ENCODE measurements around the gene KBTBD4. TPM values are rescaled to one million over a fixed set of nuclear protein-coding genes. Genes with fewer than 3 reads are reported as not detected.

Gene KBTBD4
- total and polyA plus RNA-seq, 2 of the 13 experiments (the other 11 are each of a cell fraction or from before 2014, with no cell fraction given) = 8.5 to 12.8 TPM

DNA sequence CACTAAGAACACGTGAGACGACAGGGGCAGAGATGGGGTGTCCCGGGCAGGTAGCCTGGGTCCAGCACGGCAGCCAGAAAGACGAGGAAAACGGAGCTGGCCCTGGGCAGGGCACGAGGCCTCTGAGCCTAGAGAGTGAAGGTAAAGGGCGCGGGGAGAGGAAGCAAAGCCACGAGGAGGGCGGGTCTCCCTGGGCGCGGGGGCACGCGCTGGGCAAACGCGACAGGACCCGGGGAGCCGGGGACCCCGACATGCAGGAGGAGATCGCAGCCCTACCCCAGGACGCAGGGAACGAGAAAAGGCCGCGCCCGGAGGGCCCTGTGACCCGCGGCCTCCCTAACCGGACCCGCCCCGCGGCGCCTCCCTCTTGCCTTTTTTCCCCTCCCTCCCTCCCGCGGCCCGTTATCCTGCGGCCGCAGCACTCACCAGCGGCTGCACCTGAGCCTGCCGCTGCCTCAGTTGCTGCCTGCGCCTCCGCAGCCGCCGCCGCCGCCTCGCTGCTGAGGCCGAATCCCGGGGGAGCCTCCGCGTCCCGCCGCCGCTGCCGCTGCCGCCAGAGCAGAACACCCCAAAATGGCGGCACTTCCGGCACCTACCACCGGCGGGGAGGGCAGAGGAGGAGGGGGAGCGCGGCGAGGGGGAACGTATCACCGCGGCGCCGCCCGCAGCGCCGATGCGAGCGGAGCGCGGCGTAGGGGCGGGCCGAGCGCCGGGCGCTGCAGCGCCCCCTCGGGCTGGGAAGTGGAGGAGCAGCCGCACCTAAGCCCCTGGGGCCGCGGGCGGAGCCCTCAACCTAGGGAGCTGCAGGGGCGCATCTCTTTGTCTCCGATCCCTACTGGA, 26.0 kb downstream of the KBTBD4 start, which contains the start of gene CELF1 (continued):
- TF ChIP-seq, protein P1, sequence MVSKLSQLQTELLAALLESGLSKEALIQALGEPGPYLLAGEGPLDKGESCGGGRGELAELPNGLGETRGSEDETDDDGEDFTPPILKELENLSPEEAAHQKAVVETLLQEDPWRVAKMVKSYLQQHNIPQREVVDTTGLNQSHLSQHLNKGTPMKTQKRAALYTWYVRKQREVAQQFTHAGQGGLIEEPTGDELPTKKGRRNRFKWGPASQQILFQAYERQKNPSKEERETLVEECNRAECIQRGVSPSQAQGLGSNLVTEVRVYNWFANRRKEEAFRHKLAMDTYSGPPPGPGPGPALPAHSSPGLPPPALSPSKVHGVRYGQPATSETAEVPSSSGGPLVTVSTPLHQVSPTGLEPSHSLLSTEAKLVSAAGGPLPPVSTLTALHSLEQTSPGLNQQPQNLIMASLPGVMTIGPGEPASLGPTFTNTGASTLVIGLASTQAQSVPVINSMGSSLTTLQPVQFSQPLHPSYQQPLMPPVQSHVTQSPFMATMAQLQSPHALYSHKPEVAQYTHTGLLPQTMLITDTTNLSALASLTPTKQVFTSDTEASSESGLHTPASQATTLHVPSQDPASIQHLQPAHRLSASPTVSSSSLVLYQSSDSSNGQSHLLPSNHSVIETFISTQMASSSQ (IDR thresholded peaks at IDR 0.05; ENCODE audit: low read depth) = no peak
- TF ChIP-seq, protein P1 (CRISPR knock-in tag; IDR thresholded peaks at IDR 0.05; ENCODE audit: borderline replicate concordance) = no peak
- peak; percentile 70; the same call in 1 of the 2 replicates for TF ChIP-seq NCOA1 (CRISPR knock-in tag; IDR thresholded peaks at IDR 0.05)
- TF ChIP-seq, protein P2, sequence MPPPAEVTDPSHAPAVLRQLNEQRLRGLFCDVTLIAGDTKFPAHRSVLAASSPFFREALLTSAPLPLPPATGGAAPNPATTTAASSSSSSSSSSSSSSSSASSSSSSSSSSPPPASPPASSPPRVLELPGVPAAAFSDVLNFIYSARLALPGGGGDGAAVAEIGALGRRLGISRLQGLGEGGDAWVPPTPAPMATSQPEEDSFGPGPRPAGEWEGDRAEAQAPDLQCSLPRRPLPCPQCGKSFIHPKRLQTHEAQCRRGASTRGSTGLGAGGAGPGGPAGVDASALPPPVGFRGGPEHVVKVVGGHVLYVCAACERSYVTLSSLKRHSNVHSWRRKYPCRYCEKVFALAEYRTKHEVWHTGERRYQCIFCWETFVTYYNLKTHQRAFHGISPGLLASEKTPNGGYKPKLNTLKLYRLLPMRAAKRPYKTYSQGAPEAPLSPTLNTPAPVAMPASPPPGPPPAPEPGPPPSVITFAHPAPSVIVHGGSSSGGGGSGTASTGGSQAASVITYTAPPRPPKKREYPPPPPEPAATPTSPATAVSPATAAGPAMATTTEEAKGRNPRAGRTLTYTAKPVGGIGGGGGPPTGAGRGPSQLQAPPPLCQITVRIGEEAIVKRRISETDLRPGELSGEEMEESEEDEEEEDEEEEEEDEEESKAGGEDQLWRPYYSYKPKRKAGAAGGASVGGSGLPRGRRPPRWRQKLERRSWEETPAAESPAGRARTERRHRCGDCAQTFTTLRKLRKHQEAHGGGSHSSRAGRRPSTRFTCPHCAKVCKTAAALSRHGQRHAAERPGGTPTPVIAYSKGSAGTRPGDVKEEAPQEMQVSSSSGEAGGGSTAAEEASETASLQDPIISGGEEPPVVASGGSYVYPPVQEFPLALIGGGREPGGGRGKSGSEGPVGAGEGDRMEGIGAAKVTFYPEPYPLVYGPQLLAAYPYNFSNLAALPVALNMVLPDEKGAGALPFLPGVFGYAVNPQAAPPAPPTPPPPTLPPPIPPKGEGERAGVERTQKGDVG (CRISPR knock-in tag; IDR thresholded peaks at IDR 0.05; ENCODE audit: borderline replicate concordance) = no peak
- TF ChIP-seq EED (CRISPR knock-in tag; IDR thresholded peaks at IDR 0.05) = peak; percentile 55; the same call in 1 of the 2 replicates
- no peak for TF ChIP-seq DPF2 (CRISPR knock-in tag; IDR thresholded peaks at IDR 0.05; ENCODE audit: borderline replicate concordance, low read depth)
- no peak for TF ChIP-seq ZNF138 (CRISPR knock-in tag; IDR thresholded peaks at IDR 0.05; ENCODE audit: low read depth)
- TF ChIP-seq GABPA (IDR thresholded peaks at IDR 0.05; ENCODE audit: low read depth, low read length) = peak; percentile 81
- TF ChIP-seq GABPA (CRISPR knock-in tag; IDR thresholded peaks at IDR 0.05; ENCODE audit: low read depth) = peak; percentile 88
- TF ChIP-seq ZNF143 (CRISPR knock-in tag; IDR thresholded peaks at IDR 0.05) = peak; percentile 18; the same call in 1 of the 2 replicates
- TF ChIP-seq ZNF850 (CRISPR knock-in tag; conservative IDR thresholded peaks at IDR 0.05) = no peak
- TF ChIP-seq ZNF331 (CRISPR knock-in tag; IDR thresholded peaks at IDR 0.05) = peak; percentile 66; the same call in 1 of the 2 replicates
- peak; percentile 79 for TF ChIP-seq SP4 (CRISPR knock-in tag; IDR thresholded peaks at IDR 0.05)
- TF ChIP-seq ZNF33B (CRISPR knock-in tag; IDR thresholded peaks at IDR 0.05) = no peak
- no peak for TF ChIP-seq ZFP36L1 (CRISPR knock-in tag; IDR thresholded peaks at IDR 0.05)
- TF ChIP-seq, protein P3, sequence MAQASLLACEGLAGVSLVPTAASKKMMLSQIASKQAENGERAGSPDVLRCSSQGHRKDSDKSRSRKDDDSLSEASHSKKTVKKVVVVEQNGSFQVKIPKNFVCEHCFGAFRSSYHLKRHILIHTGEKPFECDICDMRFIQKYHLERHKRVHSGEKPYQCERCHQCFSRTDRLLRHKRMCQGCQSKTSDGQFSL (CRISPR knock-in tag; IDR thresholded peaks at IDR 0.05) = 0 out of 2 replicates have a peak, but pooled peaks have one; percentile 10
- TF ChIP-seq DR1 (CRISPR knock-in tag; IDR thresholded peaks at IDR 0.05) = peak; percentile 57; the same call in 1 of the 2 replicates
- TF ChIP-seq ZNF577 (CRISPR knock-in tag; IDR thresholded peaks at IDR 0.05; ENCODE audit: borderline replicate concordance, low read depth) = no peak
- TF ChIP-seq ASH2L (IDR thresholded peaks at IDR 0.05; ENCODE audit: insufficient read length, low read depth, low read length) = peak; percentile 83
- TF ChIP-seq, protein P4, sequence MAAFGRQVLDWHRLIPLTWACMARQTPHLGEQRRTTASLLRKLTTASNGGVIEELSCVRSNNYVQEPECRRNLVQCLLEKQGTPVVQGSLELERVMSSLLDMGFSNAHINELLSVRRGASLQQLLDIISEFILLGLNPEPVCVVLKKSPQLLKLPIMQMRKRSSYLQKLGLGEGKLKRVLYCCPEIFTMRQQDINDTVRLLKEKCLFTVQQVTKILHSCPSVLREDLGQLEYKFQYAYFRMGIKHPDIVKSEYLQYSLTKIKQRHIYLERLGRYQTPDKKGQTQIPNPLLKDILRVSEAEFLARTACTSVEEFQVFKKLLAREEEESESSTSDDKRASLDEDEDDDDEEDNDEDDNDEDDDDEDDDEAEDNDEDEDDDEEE (CRISPR knock-in tag; IDR thresholded peaks at IDR 0.05) = peak; percentile 49; the same call in 1 of the 2 replicates
- TF ChIP-seq RXRB (CRISPR knock-in tag; IDR thresholded peaks at IDR 0.05; ENCODE audit: borderline replicate concordance) = no peak; the same call in 1 of the 2 replicates
